ENCODE data around the gene FASN. TPM values are rescaled to one million over a fixed set of nuclear protein-coding genes. Genes with fewer than 3 reads are reported as not detected.

Gene FASN
- total and polyA plus RNA-seq, 2 of the 13 experiments (the other 11 are each of a cell fraction or from before 2014, with no cell fraction given): 51.7 to 101 TPM

DNA sequence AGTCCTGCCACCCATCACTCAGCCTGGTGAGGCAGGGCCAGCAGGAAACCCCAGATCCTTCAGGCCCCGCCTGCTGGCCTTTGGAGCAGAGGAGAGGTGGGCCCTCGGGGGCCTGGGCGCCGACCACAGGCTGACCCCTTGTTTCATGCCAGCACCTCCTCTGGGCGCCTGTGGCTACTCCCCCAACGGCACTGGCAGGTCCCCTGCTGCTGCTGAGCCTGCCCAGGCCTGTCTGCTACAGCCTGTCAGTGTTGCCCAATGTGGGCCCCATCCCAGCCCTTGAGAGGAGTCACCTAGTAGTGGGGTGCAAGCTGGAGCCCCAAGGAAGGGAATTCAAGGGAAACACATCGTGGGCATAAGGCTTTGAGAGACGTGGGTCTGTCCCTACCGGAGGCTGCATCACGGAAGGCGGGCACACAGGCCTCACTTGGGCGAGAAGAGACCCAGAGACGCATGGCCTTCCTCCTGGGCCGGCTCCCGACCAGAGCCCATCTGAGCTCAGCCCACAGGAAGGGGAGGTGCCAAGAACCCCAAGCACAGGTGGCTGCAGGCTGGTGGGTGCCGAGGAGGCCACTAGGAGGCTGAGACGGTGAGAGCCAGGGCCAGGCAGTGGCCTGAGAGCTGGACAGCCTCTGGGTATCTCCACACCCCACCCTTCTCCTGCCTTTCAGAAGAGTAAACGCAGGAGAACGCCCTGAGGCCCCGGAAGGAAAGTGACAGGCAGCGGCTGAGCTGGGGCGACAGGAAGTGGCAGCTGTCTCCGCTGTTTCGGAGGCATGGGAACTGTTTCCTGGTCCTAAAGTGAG, 8.0 kb upstream of the FASN start (continued):
- TF ChIP-seq HOXA5 (CRISPR knock-in tag; IDR thresholded peaks at IDR 0.05) (peak; percentile 83), ZNF761 (CRISPR knock-in tag; conservative IDR thresholded peaks at IDR 0.05) (peak; percentile 68), ZNF138 (CRISPR knock-in tag; IDR thresholded peaks at IDR 0.05; ENCODE audit: low read depth) (no peak), SOX13 (IDR thresholded peaks at IDR 0.05) (no peak), SOX13 (CRISPR knock-in tag; conservative IDR thresholded peaks at IDR 0.05 in 1 of 2, IDR thresholded peaks at IDR 0.05 in 1 of 2) (peak in 1 of 2 experiments; percentile 15; a peak in 1 of 4 replicates), ZMYM2 (CRISPR knock-in tag; IDR thresholded peaks at IDR 0.05) (peak; percentile 65; the same call in 1 of the 2 replicates), RBAK (CRISPR knock-in tag; IDR thresholded peaks at IDR 0.05) (no peak), MYC (CRISPR knock-in tag; IDR thresholded peaks at IDR 0.05; ENCODE audit: borderline replicate concordance) (peak; percentile 96), NR2C2 (CRISPR knock-in tag; IDR thresholded peaks at IDR 0.05; ENCODE audit: borderline replicate concordance) (peak; percentile 92), ZBTB21 (CRISPR knock-in tag; IDR thresholded peaks at IDR 0.05) (no peak), SP1 (IDR thresholded peaks at IDR 0.05) (no peak), SP1 (CRISPR knock-in tag; IDR thresholded peaks at IDR 0.05) (peak; percentile 82), ZNF510 (CRISPR knock-in tag; IDR thresholded peaks at IDR 0.05; ENCODE audit: low read depth) (no peak; the same call in 1 of the 2 replicates), ZC3H13 (CRISPR knock-in tag; IDR thresholded peaks at IDR 0.05) (peak; percentile 69; the same call in 1 of the 2 replicates), ZNF234 (CRISPR knock-in tag; conservative IDR thresholded peaks at IDR 0.05) (no peak)
- TF ChIP-seq, protein P1, sequence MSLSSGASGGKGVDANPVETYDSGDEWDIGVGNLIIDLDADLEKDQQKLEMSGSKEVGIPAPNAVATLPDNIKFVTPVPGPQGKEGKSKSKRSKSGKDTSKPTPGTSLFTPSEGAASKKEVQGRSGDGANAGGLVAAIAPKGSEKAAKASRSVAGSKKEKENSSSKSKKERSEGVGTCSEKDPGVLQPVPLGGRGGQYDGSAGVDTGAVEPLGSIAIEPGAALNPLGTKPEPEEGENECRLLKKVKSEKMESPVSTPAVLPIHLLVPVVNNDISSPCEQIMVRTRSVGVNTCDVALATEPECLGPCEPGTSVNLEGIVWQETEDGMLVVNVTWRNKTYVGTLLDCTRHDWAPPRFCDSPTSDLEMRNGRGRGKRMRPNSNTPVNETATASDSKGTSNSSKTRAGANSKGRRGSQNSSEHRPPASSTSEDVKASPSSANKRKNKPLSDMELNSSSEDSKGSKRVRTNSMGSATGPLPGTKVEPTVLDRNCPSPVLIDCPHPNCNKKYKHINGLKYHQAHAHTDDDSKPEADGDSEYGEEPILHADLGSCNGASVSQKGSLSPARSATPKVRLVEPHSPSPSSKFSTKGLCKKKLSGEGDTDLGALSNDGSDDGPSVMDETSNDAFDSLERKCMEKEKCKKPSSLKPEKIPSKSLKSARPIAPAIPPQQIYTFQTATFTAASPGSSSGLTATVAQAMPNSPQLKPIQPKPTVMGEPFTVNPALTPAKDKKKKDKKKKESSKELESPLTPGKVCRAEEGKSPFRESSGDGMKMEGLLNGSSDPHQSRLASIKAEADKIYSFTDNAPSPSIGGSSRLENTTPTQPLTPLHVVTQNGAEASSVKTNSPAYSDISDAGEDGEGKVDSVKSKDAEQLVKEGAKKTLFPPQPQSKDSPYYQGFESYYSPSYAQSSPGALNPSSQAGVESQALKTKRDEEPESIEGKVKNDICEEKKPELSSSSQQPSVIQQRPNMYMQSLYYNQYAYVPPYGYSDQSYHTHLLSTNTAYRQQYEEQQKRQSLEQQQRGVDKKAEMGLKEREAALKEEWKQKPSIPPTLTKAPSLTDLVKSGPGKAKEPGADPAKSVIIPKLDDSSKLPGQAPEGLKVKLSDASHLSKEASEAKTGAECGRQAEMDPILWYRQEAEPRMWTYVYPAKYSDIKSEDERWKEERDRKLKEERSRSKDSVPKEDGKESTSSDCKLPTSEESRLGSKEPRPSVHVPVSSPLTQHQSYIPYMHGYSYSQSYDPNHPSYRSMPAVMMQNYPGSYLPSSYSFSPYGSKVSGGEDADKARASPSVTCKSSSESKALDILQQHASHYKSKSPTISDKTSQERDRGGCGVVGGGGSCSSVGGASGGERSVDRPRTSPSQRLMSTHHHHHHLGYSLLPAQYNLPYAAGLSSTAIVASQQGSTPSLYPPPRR (CRISPR knock-in tag; IDR thresholded peaks at IDR 0.05; ENCODE audit: borderline replicate concordance): 0 out of 2 replicates have a peak, but pooled peaks have one; percentile 20
- TF ChIP-seq, protein P2, sequence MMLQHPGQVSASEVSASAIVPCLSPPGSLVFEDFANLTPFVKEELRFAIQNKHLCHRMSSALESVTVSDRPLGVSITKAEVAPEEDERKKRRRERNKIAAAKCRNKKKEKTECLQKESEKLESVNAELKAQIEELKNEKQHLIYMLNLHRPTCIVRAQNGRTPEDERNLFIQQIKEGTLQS (CRISPR knock-in tag; IDR thresholded peaks at IDR 0.05): 0 out of 2 replicates have a peak, but pooled peaks have one; percentile 5
- TF ChIP-seq, protein P3, sequence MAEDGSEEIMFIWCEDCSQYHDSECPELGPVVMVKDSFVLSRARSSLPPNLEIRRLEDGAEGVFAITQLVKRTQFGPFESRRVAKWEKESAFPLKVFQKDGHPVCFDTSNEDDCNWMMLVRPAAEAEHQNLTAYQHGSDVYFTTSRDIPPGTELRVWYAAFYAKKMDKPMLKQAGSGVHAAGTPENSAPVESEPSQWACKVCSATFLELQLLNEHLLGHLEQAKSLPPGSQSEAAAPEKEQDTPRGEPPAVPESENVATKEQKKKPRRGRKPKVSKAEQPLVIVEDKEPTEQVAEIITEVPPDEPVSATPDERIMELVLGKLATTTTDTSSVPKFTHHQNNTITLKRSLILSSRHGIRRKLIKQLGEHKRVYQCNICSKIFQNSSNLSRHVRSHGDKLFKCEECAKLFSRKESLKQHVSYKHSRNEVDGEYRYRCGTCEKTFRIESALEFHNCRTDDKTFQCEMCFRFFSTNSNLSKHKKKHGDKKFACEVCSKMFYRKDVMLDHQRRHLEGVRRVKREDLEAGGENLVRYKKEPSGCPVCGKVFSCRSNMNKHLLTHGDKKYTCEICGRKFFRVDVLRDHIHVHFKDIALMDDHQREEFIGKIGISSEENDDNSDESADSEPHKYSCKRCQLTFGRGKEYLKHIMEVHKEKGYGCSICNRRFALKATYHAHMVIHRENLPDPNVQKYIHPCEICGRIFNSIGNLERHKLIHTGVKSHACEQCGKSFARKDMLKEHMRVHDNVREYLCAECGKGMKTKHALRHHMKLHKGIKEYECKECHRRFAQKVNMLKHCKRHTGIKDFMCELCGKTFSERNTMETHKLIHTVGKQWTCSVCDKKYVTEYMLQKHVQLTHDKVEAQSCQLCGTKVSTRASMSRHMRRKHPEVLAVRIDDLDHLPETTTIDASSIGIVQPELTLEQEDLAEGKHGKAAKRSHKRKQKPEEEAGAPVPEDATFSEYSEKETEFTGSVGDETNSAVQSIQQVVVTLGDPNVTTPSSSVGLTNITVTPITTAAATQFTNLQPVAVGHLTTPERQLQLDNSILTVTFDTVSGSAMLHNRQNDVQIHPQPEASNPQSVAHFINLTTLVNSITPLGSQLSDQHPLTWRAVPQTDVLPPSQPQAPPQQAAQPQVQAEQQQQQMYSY (CRISPR knock-in tag; IDR thresholded peaks at IDR 0.05): 0 out of 2 replicates have a peak, but pooled peaks have one; percentile 46
- TF ChIP-seq, protein P4, sequence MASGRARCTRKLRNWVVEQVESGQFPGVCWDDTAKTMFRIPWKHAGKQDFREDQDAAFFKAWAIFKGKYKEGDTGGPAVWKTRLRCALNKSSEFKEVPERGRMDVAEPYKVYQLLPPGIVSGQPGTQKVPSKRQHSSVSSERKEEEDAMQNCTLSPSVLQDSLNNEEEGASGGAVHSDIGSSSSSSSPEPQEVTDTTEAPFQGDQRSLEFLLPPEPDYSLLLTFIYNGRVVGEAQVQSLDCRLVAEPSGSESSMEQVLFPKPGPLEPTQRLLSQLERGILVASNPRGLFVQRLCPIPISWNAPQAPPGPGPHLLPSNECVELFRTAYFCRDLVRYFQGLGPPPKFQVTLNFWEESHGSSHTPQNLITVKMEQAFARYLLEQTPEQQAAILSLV (CRISPR knock-in tag; IDR thresholded peaks at IDR 0.05; ENCODE audit: borderline replicate concordance): 0 out of 2 replicates have a peak, but pooled peaks have one; percentile 23

Measured in HepG2 (cell line).